T-helper 1 cell treated with Interleukin-12 subunit alpha and Interleukin-12 subunit beta and Interleukin-4 antibody, amounts not matched to agents 30 ng/mL and 1 ng/mL, for 36 hours (primary cell): Measurements from ENCODE around the gene NPR1. TPM values are rescaled to one million over a fixed set of nuclear protein-coding genes. Genes with fewer than 3 reads are reported as not detected.
"Not testable (repeated sequence)": the region's sequence is repeated elsewhere in the genome, so short reads cannot be mapped to it uniquely, and the experiment has no call there.

Experiments
- intact Hi-C: fragments of 100-400 bp; cut with micrococcal nuclease; formaldehyde crosslinking; loops from one replicate; pipeline ENCODE4 v1.15.1; 2024
- total RNA-seq: library from RNA; stranded (reverse); gene quantifications from 2 replicates; pipeline ENCODE4 v1.2.3, GENCODE V29; 2022

NPR1 gene
- not detected in 2 replicates for total RNA-seq

DNA sequence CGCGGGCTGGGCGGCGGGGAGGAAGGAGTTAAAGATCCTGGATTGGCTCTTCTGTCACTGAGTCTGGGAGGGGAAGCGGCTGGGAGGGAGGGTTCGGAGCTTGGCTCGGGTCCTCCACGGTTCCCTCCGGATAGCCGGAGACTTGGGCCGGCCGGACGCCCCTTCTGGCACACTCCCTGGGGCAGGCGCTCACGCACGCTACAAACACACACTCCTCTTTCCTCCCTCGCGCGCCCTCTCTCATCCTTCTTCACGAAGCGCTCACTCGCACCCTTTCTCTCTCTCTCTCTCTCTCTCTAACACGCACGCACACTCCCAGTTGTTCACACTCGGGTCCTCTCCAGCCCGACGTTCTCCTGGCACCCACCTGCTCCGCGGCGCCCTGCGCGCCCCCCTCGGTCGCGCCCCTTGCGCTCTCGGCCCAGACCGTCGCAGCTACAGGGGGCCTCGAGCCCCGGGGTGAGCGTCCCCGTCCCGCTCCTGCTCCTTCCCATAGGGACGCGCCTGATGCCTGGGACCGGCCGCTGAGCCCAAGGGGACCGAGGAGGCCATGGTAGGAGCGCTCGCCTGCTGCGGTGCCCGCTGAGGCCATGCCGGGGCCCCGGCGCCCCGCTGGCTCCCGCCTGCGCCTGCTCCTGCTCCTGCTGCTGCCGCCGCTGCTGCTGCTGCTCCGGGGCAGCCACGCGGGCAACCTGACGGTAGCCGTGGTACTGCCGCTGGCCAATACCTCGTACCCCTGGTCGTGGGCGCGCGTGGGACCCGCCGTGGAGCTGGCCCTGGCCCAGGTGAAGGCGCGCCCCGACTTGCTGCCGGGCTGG is at the start of gene NPR1:
Gene NPR1 (plus strand): TSS at position 170 of the 818 bp plus-strand sequence. CDS start 421 bp downstream, at position 591.
- intact Hi-C loops, result no loop called here

DNA sequence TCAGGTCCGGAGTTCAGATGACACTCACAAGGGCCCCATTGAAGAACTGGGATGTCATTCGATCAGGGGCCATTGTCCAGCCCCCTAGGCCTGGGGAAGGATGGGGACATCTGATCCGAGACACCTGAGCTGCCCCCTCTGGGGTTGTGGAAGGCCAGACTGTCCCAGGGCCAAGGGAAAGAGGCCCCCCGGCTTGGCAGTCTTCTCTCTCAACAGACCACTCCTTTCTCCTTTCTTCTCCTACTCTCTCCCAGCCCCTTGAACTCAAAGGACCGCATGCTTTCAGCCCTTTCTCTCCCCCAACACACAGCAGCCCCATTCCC is 49.2 kb upstream of the NPR1 start:
- intact Hi-C loops, result no loop called here

GRCh38 chr1:153629971-153630370 is 48.5 kb upstream of the NPR1 start:
- intact Hi-C loops, result loop anchor here (5.0 kb wide), 3 partner anchors 117 to 642 kb away; partner anchors contain the start of genes CREB3L4 and HAX1

DNA sequence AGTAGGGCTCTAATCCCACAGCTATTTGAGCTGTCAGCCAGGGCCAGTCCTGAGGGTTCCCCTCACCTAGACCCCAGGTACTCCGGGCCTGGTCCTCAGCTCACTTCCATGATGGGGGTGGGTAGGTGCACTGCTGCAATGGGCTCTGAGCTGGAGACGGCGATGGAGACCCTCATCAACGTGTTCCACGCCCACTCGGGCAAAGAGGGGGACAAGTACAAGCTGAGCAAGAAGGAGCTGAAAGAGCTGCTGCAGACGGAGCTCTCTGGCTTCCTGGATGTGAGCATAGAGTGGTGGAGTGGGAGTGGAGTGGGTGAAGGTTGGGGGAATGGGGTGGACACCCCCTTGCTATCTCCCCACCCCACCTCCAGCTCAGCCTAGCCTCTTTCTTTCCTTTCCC is 48.1 kb upstream of the NPR1 start:
- intact Hi-C loops, result loop anchor here (5.0 kb wide), 3 partner anchors 117 to 642 kb away; partner anchors contain the start of genes CREB3L4 and HAX1

- intact Hi-C loops, result loop anchor here (5.0 kb wide), 3 partner anchors 116 to 641 kb away; partner anchors contain the start of genes CREB3L4 and HAX1
These were observed 47.2 kb upstream of the NPR1 start for GRCh38 chr1:153631047-153632022.

- intact Hi-C loops, result loop anchor here (1.0 to 5.0 kb wide), 6 partner anchors 95 to 639 kb away; partner anchors contain the start of genes CREB3L4, HAX1, INTS3 and RPS27
These were observed 45.2 kb upstream of the NPR1 start for GRCh38 chr1:153633161-153633753.

DNA sequence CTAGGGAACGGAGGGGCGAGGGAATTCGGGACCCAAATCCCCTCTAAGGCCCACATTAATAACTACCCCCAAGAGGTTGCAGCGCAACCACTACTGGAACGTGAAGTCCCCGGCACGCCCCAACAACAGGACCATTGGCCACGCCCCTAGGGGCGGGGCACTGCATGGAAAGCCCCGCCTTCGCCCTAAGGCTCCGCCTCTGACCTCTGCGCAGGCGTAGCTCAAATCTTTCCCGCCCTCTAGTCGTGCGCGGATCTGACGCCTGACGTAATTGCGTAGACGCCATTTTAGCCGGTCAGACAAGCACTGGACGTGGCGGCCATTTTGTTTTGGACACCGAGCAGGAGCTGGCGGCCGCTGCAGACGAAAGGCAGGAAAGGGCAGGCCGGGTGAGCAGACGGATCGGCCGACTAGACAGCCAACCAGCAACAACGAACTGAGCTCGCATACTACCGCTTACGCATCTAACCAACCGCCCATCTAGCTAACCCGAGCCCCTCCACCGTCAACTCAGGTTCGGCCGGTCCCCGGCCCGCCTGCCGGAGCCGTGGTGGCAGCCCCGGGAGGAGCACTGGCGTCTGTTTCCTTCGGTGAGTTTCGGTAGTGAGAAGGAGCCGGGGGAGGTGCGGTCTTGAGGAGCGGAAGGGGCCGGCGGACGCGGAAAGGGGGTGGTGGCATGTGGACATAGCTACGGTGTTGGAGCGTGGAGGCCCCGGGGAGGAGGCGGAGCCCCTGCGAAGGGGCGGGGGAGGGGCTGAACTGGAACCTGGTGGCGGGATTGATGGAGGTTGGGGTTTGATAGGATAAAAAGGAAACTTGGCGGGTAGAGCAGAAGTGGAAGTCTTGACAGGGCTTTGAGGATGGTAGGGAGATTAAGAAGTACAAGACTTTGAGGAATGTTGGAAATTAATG is 44.5 kb upstream of the NPR1 start, which contains the start of gene CHTOP:
Gene CHTOP (plus strand): TSS at position 313 of the 912 bp plus-strand sequence. CDS start 2,523 bp downstream, outside the sequence.
- intact Hi-C loops, result loop anchor here (1.0 to 5.0 kb wide), 12 partner anchors 24 to 638 kb away; partner anchors contain the start of genes CREB3L4, HAX1, INTS3 and RPS27

DNA sequence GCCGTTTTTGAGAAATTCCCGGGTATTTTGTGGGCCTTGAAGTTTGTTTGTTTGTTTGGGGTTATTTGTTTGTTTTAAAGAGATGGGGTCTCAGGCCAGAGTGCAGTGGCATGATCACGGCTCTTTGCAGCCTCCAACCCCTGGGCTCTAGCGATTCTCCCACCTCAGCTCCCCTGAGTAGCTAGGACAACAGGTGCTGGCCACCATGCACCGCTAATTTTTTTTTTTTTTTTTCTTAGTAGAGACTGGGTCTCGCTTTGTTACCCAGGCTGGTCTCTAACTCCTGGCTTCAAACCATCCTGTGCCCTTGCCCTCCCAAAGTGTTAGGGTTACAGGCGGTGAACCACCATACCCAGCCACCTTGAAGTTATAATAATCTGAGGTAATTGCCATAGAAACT is 42.6 kb upstream of the NPR1 start:
- intact Hi-C loops, result no loop called here

DNA sequence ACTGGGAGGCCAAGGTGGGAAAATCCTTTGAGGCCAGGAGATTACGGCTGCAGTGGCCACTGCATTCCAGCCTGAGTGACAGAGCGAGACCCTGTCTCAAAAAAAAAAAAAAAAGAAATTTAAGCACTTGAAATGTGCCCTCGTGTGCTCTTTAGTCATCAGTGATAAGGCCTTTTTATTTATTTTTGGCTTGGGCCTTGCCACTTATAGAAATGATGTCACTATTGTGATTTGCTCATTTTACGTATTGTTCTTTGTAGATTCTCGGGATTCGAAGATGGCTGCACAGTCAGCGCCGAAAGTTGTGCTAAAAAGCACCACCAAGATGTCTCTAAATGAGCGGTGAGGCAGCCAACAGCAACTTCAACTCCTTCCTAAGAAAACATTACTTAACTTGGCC is 42.2 kb upstream of the NPR1 start:
- intact Hi-C loops, result no loop called here

DNA sequence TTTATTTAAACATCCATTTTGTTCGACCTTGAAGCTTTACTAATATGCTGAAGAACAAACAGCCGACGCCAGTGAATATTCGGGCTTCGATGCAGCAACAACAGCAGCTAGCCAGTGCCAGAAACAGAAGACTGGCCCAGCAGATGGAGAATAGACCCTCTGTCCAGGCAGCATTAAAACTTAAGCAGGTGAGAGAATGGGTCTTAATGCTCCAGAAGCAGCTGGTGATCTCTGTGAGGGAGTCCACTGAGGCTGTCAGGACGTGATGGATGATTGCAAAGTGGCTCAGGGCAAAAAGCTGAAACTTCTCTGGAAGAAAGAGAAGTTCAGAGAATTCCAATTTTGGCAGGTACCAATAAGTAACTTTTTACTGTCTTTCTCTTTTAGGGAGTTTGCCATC is 40.2 kb upstream of the NPR1 start:
- intact Hi-C loops, result no loop called here

GRCh38 chr1:153639280-153639679 is 39.2 kb upstream of the NPR1 start:
- intact Hi-C loops, result no loop called here

DNA sequence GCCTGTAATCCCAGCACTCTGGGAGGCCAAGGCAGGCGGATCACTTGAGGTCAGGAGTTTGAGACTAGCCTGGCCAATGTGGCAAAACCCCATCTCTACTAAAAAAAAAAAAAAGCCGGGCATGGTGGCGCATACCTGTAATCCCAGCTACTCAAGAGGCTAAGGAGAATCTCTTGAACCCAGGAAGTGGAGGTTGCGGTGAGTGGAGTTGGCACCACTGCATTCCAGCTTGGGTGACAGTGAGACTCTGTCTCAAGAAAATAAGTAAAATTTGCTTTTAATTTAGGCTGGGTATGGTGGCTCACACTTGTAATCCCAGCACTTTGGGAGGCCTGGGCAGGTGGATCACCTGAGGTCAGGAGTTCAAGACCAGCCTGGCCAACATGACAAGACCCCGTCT is 38.3 kb upstream of the NPR1 start:
- intact Hi-C loops, result not testable (repeated sequence)

- intact Hi-C loops, result no loop called here
These were observed 37.6 kb upstream of the NPR1 start for GRCh38 chr1:153640861-153641260.

DNA sequence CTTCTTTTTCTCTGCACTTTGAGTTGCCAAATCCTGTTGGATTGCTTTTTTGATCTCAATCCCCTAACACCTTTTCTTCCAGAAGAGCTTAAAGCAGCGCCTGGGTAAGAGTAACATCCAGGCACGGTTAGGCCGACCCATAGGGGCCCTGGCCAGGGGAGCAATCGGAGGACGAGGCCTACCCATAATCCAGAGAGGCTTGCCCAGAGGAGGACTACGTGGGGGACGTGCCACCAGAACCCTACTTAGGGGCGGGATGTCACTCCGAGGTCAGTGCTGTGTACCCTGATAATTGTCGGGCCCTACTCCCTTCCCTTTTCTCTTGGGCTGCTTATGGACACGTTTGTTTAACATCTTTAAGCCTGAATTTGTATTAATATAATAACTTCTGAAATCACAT is 36.3 kb upstream of the NPR1 start:
- intact Hi-C loops, result no loop called here

GRCh38 chr1:153643100-153643499 is 35.4 kb upstream of the NPR1 start:
- intact Hi-C loops, result no loop called here

DNA sequence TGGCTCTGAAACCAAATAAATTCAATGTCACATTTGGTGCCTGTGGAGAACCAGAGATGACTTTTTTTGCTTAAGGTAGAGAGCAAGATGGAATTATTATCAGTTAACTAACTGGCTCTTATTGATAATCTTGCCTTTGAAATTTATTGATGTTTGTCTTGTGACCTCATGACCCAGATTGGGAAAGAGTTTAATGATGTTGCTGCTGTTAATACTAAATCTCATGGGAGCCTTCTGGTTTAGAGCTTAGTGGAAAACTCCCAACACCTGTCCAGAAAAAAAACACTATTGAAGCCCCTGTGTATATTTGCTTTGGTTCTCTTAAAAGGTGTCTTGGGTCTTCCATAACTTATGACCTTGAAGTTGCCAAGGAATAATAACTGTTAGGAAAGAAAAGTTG is 34.7 kb upstream of the NPR1 start:
- intact Hi-C loops, result no loop called here

- intact Hi-C loops, result no loop called here
These were observed 31.7 kb upstream of the NPR1 start for GRCh38 chr1:153646672-153647345.

- intact Hi-C loops, result no loop called here
These were observed 31.2 kb upstream of the NPR1 start for GRCh38 chr1:153647346-153647714.

DNA sequence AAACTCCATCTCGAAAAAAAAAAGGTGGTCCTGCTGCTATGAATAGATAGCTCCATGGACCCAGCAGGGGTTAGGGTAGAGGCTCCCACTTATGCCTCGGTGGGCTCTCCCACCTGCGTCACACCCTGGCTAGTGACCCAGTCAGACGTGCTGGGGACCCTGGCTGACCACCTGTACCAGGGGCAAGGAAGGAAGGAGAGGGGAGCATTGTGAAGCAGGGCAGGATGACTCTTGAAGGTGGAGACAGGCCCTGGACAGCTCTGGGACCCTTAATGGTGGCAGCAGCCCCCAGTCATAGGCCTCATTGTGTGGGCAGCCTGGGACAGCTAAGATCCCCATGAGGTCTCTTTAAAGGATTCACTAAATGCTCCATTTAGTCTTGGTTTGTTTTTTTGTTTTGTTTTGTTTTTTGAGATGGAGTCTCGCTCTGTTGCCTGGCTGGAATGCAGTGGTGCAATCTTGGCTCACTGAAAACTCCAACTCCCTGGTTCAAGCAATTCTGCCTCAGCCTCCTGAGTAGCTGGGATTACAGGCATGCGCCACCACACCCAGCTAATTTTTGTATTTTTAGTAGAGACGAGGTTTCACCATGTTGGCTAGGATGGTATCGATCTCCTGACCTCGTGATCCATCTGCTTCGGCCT is 30.4 kb upstream of the NPR1 start:
- intact Hi-C loops, result no loop called here
